AG04450 (cell line): ENCODE results near the gene TCL1B. TPM values are rescaled to one million over a fixed set of nuclear protein-coding genes. Genes with fewer than 3 reads are reported as not detected.

Source experiments
- CTCF ChIA-PET: fragments of 300-600, 350-600 bp; formaldehyde crosslinking; extraction: SDS; loops from one replicate; lab custom pipeline; 2022; ENCODE audit warnings: antibody characterized with exemption, inconsistent platforms; lab: Charles Lee
- POLR2A ChIA-PET: fragments of 350-600 bp; formaldehyde crosslinking; extraction: SDS; loops from one replicate; lab custom pipeline; 2021; ENCODE audit warnings: antibody characterized with exemption, inconsistent platforms; lab: Yijun Ruan, JAX
- DNase-seq: peaks from one replicate; pipeline ENCODE4 v3.0.0-alpha.2; 2011; ENCODE audit warnings: low read depth, low spot score
- H3K27ac ChIP-seq: one replicate; pipeline ENCODE4 v1.5.1; 2012; ENCODE audit warnings: low read depth, low read length, control low read depth
- H3K27me3 ChIP-seq: one replicate; pipeline ENCODE4 v1.6.0; 2012; ENCODE audit warnings: low read length; ENCODE audit not compliant: control insufficient read depth, insufficient read depth
- H3K4me3 ChIP-seq: 2 replicates; pipeline ENCODE4 v1.5.1; 2011; ENCODE audit warnings: mild to moderate bottlenecking, low read depth, low read length, control low read depth
- H3K9me3 ChIP-seq: 2 replicates; pipeline ENCODE4 v1.5.1; 2012; ENCODE audit warnings: low read length; ENCODE audit not compliant: control insufficient read depth, insufficient read depth
- polyA plus RNA-seq: library from polyadenylated mRNA; depleted of rRNA; stranded (reverse); fragments of >200 nt; gene quantifications from 2 replicates; pipeline ENCODE4 v1.2.3, GENCODE V29; 2011
- TF ChIP-seq, protein P1 (sequence below): IDR thresholded peaks from 2 replicates; pipeline ENCODE4 v1.5.1; 2011; ENCODE audit warnings: low read depth, low read length, control low read depth, inconsistent platforms

Gene TCL1B
- polyA plus RNA-seq, 1 experiment = not detected

DNA sequence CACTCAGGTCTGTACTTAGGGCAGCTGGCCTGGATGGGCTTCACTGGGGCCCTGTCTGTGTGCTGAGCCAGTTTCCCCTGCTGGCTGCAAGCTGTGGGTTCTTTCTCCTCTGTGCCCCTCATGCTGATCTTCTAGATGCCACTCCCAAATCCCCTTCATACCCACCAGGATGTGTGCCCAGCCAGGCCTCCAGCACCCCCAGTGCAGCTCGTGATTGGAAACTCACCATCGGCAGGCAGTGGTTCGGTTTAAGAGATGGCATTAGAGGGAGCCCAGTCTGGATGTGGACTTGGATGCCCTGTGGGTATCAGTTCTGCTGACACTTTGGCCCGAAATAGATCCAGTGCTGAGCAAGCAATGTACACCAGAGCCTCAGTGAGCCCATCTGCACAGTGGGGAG lies 5.9 kb downstream of the TCL1B start:
- Histone ChIP-seq H3K4me3 (no peak overlapping the region), H3K27me3 (no peaks in the 10 kb centered on the region), H3K27ac (no peak overlapping the region), H3K9me3 (peaks cover 16% of the 10 kb centered on the region)
- POLR2A ChIA-PET = no interaction called here
- CTCF ChIA-PET = no interaction called here
- TF ChIP-seq, protein P1, sequence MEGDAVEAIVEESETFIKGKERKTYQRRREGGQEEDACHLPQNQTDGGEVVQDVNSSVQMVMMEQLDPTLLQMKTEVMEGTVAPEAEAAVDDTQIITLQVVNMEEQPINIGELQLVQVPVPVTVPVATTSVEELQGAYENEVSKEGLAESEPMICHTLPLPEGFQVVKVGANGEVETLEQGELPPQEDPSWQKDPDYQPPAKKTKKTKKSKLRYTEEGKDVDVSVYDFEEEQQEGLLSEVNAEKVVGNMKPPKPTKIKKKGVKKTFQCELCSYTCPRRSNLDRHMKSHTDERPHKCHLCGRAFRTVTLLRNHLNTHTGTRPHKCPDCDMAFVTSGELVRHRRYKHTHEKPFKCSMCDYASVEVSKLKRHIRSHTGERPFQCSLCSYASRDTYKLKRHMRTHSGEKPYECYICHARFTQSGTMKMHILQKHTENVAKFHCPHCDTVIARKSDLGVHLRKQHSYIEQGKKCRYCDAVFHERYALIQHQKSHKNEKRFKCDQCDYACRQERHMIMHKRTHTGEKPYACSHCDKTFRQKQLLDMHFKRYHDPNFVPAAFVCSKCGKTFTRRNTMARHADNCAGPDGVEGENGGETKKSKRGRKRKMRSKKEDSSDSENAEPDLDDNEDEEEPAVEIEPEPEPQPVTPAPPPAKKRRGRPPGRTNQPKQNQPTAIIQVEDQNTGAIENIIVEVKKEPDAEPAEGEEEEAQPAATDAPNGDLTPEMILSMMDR = no peak
- no peak for DNase-seq

DNA sequence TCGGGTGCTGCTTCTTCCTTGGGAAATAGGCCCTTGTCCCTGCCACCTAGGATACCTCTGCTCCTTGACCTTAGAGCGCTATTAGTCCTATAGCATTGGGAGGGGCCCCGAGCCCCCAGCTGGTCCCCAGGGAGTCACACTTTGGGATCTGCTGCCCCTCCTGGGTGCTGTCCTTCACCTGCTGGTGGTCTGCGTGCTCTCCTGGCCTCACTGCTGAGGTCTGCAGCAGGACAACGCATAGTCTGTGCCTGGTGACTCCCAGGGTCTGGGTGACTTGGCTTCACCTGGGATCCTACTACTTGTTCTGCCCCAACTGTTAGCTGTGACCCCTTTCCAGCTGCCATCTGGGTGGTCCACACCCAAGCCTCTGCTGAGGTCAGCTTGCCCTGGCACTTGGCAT lies 8.8 kb downstream of the TCL1B start:
- POLR2A ChIA-PET = no interaction called here
- TF ChIP-seq, protein P1 = no peak
- Histone ChIP-seq H3K4me3 (no peak overlapping the region), H3K9me3 (peaks cover 16% of the 10 kb centered on the region), H3K27me3 (no peaks in the 10 kb centered on the region), H3K27ac (no peak overlapping the region)
- no peak for DNase-seq
- CTCF ChIA-PET = no interaction called here

DNA sequence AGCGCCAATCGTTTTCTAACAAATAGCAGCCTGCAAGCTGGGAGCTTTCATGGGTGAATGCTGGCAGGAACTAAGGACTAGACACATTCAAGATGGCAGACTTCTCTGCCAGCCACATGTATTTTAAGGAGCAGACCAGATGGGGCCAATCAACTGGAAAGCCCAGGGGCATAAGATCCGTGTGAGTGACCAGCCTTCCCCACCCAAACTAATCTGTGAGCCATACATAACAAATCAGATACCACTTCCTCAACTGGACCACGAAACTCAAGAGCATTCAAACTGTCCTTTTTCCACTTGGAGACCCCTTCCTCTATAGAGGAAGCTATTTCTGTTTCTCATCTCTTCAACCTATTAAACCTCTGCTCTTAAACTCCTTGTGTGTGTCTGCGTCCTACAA lies 9.7 kb downstream of the TCL1B start:
- ChIA-PET CTCF (interaction anchor here (0.7 to 1.2 kb wide), 2 partner anchors 78 to 1863 kb away, joined by 3 read pairs; no protein-coding TSS in a partner anchor), POLR2A (no interaction called here)
- TF ChIP-seq, protein P1 = no peak
- Histone ChIP-seq H3K9me3 (peaks cover 10% of the 10 kb centered on the region; the same call in 1 of the 2 replicates), H3K4me3 (no peak overlapping the region), H3K27ac (no peak overlapping the region), H3K27me3 (no peaks in the 10 kb centered on the region)
- no peak for DNase-seq

DNA sequence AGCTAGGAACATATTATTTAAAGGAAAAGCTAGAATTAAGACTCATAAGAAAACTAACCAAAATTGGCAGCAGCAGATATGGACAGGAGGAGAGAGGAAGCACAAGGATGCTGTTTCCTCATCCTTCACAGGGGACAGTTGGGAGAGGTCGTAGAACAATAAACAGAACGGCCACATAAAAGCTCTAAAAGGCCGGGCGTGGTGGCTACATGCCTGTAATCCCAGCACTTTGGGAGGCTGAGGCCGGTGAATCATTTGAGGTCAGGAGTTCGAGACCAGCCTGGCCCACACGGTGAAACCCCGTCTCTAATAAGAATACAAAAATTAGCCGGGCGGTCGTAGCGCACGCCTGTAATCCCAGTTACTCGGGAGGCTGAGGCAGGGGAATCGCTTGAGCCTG lies 10.5 kb downstream of the TCL1B start:
- TF ChIP-seq, protein P1 = no peak
- ChIA-PET POLR2A (no interaction called here), CTCF (interaction anchor here (1.2 kb wide), 1 partner anchor 77 kb away, joined by 3 read pairs; no protein-coding TSS in a partner anchor)
- Histone ChIP-seq H3K9me3 (peaks cover 8% of the 10 kb centered on the region; the same call in 1 of the 2 replicates), H3K4me3 (no peak overlapping the region), H3K27me3 (no peaks in the 10 kb centered on the region), H3K27ac (no peak overlapping the region)
- DNase-seq = no peak

DNA sequence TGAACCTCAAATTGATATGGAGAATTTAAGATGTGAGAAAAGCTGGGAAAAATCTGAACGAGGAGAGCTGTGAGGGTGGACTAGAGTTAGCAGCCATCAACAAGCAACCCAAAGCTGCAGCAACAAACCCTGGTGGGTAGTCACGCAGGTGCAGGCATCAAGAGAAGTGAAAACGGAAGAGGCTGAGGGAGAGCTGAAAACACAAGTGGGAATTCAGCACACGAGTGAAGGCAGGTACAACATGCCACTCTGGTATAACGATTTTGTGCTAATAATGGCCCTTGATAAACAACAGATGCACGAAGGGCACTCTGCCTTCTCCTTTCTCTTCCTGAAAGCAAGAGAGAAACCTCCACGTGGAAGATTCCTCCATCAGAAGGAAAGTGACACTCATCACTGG lies 11.5 kb downstream of the TCL1B start:
- H3K9me3 ChIP-seq = peaks cover 5% of the 10 kb centered on the region; the same call in 1 of the 2 replicates
- TF ChIP-seq, protein P1 = no peak
- no peak for DNase-seq
- POLR2A ChIA-PET = no interaction called here
- H3K27me3 ChIP-seq = no peaks in the 10 kb centered on the region
- CTCF ChIA-PET = no interaction called here
- H3K4me3 ChIP-seq = no peak overlapping the region
- H3K27ac ChIP-seq = no peak overlapping the region
